GM12878 (cell line): ENCODE measurements around the gene PLB1. TPM values are rescaled to one million over a fixed set of nuclear protein-coding genes. Genes with fewer than 3 reads are reported as not detected.
A peak's percentile ranks its signal among the peaks of the same experiment; 100 is the strongest.

Source experiments
- ATAC-seq: fragments of 200-7000 bp; cut with Tn5 transposase; 3 replicates; pipeline ENCODE4 v1.9.1; 2020; ENCODE audit warnings: mild to moderate bottlenecking, moderate library complexity
- BruUV-seq: library from RNA; stranded (reverse); fragments of 400-500 nt; replicated peaks from 2 replicates; lab custom pipeline; 2021; lab: Mats Ljungman, UMichigan
- CTCF ChIA-PET: fragments of 300-600 bp; sonication (Branson Sonifier 250); formaldehyde crosslinking; extraction: SDS; loops from one replicate; lab custom pipeline; 2021; ENCODE audit warnings: inconsistent platforms; lab: Yijun Ruan, JAX
- POLR2A ChIA-PET: fragments of 350-600 bp; formaldehyde crosslinking; extraction: SDS; loops from one replicate; lab custom pipeline; 2021; ENCODE audit warnings: inconsistent platforms; lab: Charles Lee
- RAD21 ChIA-PET: fragments of 300-600 bp; sonication (Branson Sonifier 250); formaldehyde crosslinking; loops from one replicate; lab custom pipeline; 2023; ENCODE audit warnings: antibody characterized with exemption; ENCODE audit not compliant: unreplicated experiment; lab: Charles Lee
- SMC1A ChIA-PET: fragments of 300-600 bp; sonication (Branson Sonifier 250); formaldehyde crosslinking; loops from one replicate; lab custom pipeline; 2023; ENCODE audit not compliant: unreplicated experiment, uncharacterized antibody; lab: Charles Lee
- DNase-seq: peaks from one replicate; pipeline ENCODE4 v3.0.0-alpha.2; 2011; ENCODE audit warnings: low read depth, low spot score
- FAIRE-seq: peaks from 3 replicates; lab custom pipeline; 2011; peaks lifted over from hg19 to GRCh38; lab: Jason Lieb, UNC
- H2AFZ ChIP-seq: 2 replicates; pipeline ENCODE4 v1.6.0; 2011; ENCODE audit warnings: low read depth, low read length, control low read depth; ENCODE audit not compliant: control insufficient read depth
- H3K27ac ChIP-seq: 2 replicates; pipeline ENCODE4 v1.5.1; 2011; ENCODE audit warnings: control low read depth; ENCODE audit not compliant: control insufficient read depth, insufficient read depth
- H3K27me3 ChIP-seq, 2 experiments: replicated peaks in 1 of 2; 2 replicates each; pipeline versions ENCODE4 v1.6.0 to v1.6.1; 2011; ENCODE audit warnings: low read length in 1 of 2; ENCODE audit not compliant: control insufficient read depth in 2 of 2, insufficient read depth in 2 of 2
- H3K36me3 ChIP-seq, 2 experiments: 2 replicates each; pipeline ENCODE4 v1.5.1; 2011; ENCODE audit warnings: low read length in 1 of 2; ENCODE audit not compliant: control insufficient read depth in 2 of 2, insufficient read depth in 2 of 2
- H3K4me1 ChIP-seq: 2 replicates; pipeline ENCODE4 v1.6.1; 2011; ENCODE audit warnings: mild to moderate bottlenecking, low read length, moderate library complexity, mixed read lengths; ENCODE audit not compliant: control insufficient read depth, insufficient read depth
- H3K4me2 ChIP-seq: 2 replicates; pipeline ENCODE4 v1.6.0; 2011; ENCODE audit warnings: control low read depth; ENCODE audit not compliant: control insufficient read depth, insufficient read depth
- H3K4me3 ChIP-seq: fragments of 200-600 bp; sonication (generic); 2 replicates; pipeline ENCODE4 v1.5.1; 2016
- H3K79me2 ChIP-seq: 2 replicates; pipeline ENCODE4 v1.6.0; 2011; ENCODE audit warnings: low read length; ENCODE audit not compliant: control insufficient read depth, insufficient read depth
- H3K9ac ChIP-seq: 2 replicates; pipeline ENCODE4 v1.8.0; 2011; ENCODE audit warnings: low read length, control low read depth, mixed read lengths; ENCODE audit not compliant: control insufficient read depth, insufficient read depth
- H3K9me3 ChIP-seq: replicated peaks from 3 replicates; pipeline ENCODE4 v1.5.1; 2011; ENCODE audit warnings: mild to moderate bottlenecking, low read length; ENCODE audit not compliant: control insufficient read depth, insufficient read depth
- H4K20me1 ChIP-seq: 2 replicates; pipeline ENCODE4 v1.6.0; 2011; ENCODE audit not compliant: control insufficient read depth, insufficient read depth
- BCL3 ChIP-seq: IDR thresholded peaks from 2 replicates; pipeline ENCODE4 v1.6.1; 2011; ENCODE audit warnings: borderline replicate concordance, low read depth, mild to moderate bottlenecking, moderate library complexity, low read length; ENCODE audit not compliant: insufficient read depth, poor library complexity, severe bottlenecking
- DPF2 ChIP-seq: fragments of 450-650 bp; IDR thresholded peaks from 2 replicates; pipeline ENCODE4 v1.6.1; 2017; ENCODE audit warnings: mild to moderate bottlenecking
- EED ChIP-seq: sonication (generic); IDR thresholded peaks from 2 replicates; pipeline ENCODE4 v1.6.1; 2016; ENCODE audit warnings: antibody characterized with exemption, low read depth
- HDAC6 ChIP-seq: fragments of 200-600 bp; sonication (generic); IDR thresholded peaks from one replicate; pipeline ENCODE4 v1.8.0; 2017; ENCODE audit warnings: antibody characterized with exemption; ENCODE audit not compliant: unreplicated experiment
- IKZF2 ChIP-seq, 2 experiments: fragments of 450-650 bp; IDR thresholded peaks; 2 replicates each; pipeline ENCODE4 v1.6.1; 2017; ENCODE audit warnings: mild to moderate bottlenecking in 2 of 2, moderate library complexity in 2 of 2
- MEF2A ChIP-seq: IDR thresholded peaks from 2 replicates; pipeline ENCODE4 v1.6.1; 2011; ENCODE audit warnings: low read depth, mild to moderate bottlenecking, low read length, moderate library complexity; ENCODE audit not compliant: insufficient read depth
- NFIC ChIP-seq: IDR thresholded peaks from 2 replicates; pipeline ENCODE4 v1.6.1; 2012; ENCODE audit warnings: low read depth, mild to moderate bottlenecking, inconsistent platforms, low read length, moderate library complexity
- NR2F1 ChIP-seq: fragments of 450-650 bp; conservative IDR thresholded peaks from 2 replicates; pipeline ENCODE4 v1.6.1; 2017; ENCODE audit warnings: mild to moderate bottlenecking
- SREBF2 ChIP-seq: IDR thresholded peaks from 2 replicates; pipeline ENCODE4 v1.6.1; 2012; ENCODE audit warnings: mild to moderate bottlenecking, low read length
- SUPT20H ChIP-seq: IDR thresholded peaks from 2 replicates; pipeline ENCODE4 v1.6.1; 2011; ENCODE audit warnings: low read depth, mild to moderate bottlenecking, low read length, moderate library complexity, borderline replicate concordance; ENCODE audit not compliant: control insufficient read depth
- ZBED1 ChIP-seq: IDR thresholded peaks from 2 replicates; pipeline ENCODE4 v1.6.1; 2016; ENCODE audit warnings: borderline replicate concordance
- ZNF207 ChIP-seq: fragments of 450-650 bp; IDR thresholded peaks from 2 replicates; pipeline ENCODE4 v1.6.1; 2014; ENCODE audit warnings: antibody characterized with exemption, mild to moderate bottlenecking, borderline replicate concordance
- WGBS: methylation state at CpG from one replicate; pipeline ENCODE4 v1.1.6; 2016; ENCODE audit warnings: low lambda C conversion rate; ENCODE audit not compliant: insufficient replicate concordance, insufficient coverage; ENCODE audit errors: missing lambda C conversion rate; 5-methylcytosine and 5-hydroxymethylcytosine counted together
- in situ Hi-C: fragments of 300-500 bp; cut with MboI; formaldehyde crosslinking; loops from 9 replicates; pipeline ENCODE4 v1.14.3; 2018; ENCODE audit warnings: mixed read lengths
- intact Hi-C: fragments of 100-400 bp; cut with micrococcal nuclease; formaldehyde crosslinking; loops from one replicate; pipeline ENCODE4 v1.14.2; 2022; ENCODE audit not compliant: unreplicated experiment
- polyA plus RNA-seq, 11 experiments: library from polyadenylated mRNA; depleted of rRNA in 4 of 11; unstranded in 6 of 11; stranded (reverse) in 5 of 11; fragments of >200 nt; fragmentation: Nextera tagmentation in 4 of 11; fragmentation: Illumina TruSeq in 1 of 11; extraction: Ambion mirVana in 4 of 11; extraction: Trizol in 1 of 11; gene quantifications; 1 replicate in 1 of 11; 2 replicates in 10 of 11; pipeline versions ENCODE4 v1.2.1 to v1.2.3, GENCODE V29; 2011 to 2016; ENCODE audit warnings: inconsistent platforms in 2 of 11, missing spikeins in 2 of 11, low read depth in 1 of 11
- total RNA-seq, 4 experiments: library from RNA; depleted of rRNA in 3 of 4; stranded (reverse); fragments of >200 nt in 3 of 4; fragmentation: Illumina TruSeq in 1 of 4; extraction: Trizol in 1 of 4; gene quantifications; 2 replicates each; pipeline versions ENCODE4 v1.2.1 to v1.2.3, GENCODE V29; 2013 to 2021
- TF ChIP-seq, protein P1 (sequence below): fragments of 450-650 bp; IDR thresholded peaks from 2 replicates; pipeline ENCODE4 v1.6.1; 2016; ENCODE audit warnings: mild to moderate bottlenecking

PLB1 gene
- total and polyA plus RNA-seq, 10 of the 15 experiments (the other 5 are each of a cell fraction or from before 2014, with no cell fraction given) = 0.03 to 0.49 (median 0.28) TPM

GRCh38 chr2:28583899-28584553 is 88.2 kb downstream of the PLB1 start:
- peaks cover 7% of the 10 kb centered on the region; the same call in 1 of the 2 replicates for H3K4me1 ChIP-seq
- RAD21 ChIA-PET = interaction anchor here (0.8 kb wide), 1 partner anchor 10 kb away, joined by 3 read pairs; no protein-coding TSS in a partner anchor
- no peaks in the 10 kb centered on the region for H3K36me3 ChIP-seq
- TF ChIP-seq MEF2A (0 out of 2 replicates have a peak, but pooled peaks have one; percentile 20), BCL3 (peak; percentile 72), SREBF2 (no peak)
- TF ChIP-seq, all 136 proteins: peak for 2
- SMC1A ChIA-PET = no interaction called here
- Histone ChIP-seq H4K20me1 (no peaks in the 10 kb centered on the region), H3K9ac (no peak overlapping the region), H3K4me3 (no peak overlapping the region), H2AFZ (no peak overlapping the region), H3K4me2 (no peak overlapping the region), H3K27ac (no peak overlapping the region), H3K9me3 (no peaks in the 10 kb centered on the region), H3K79me2 (no peaks in the 10 kb centered on the region), H3K27me3 (no peaks in the 10 kb centered on the region)
- POLR2A ChIA-PET = no interaction called here
- DNase-seq (no peak), FAIRE-seq (no peak), ATAC-seq (peak; percentile 56)
- WGBS = 47% methylated on average over 10 of the region's 10 CpGs
- intact Hi-C loops = no loop called here
- in situ Hi-C loops = no loop called here
- BruUV-seq = no TSS peak
- CTCF ChIA-PET = interaction anchor here (1.0 to 4.1 kb wide), 2 partner anchors 10 to 172 kb away, joined by 3 to 22 read pairs; no protein-coding TSS in a partner anchor

DNA sequence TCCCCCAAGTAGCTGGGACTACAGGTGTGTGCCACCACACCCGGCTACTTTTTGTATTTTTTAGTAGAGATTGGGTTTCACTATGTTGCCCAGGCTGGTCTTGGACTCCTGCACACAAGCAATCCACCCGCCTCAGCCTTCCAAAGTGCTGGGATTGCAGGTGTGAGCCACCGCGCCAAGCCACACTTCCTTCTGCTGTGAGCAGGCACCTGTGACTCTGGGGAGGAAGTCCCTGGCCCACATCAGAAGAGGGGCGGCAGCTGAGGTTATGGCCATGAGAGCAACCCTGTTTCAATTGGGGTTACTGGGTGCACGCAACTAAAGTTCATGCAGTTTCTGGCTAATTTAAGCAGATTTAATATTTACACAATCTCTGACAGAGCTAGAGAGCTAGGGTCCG is 91.0 kb downstream of the PLB1 start:
- Histone ChIP-seq H3K4me2 (peak overlapping the region; percentile 52; the same call in 1 of the 2 replicates), H3K36me3 (no peaks in the 10 kb centered on the region), H2AFZ (no peak overlapping the region), H3K27me3 (no peaks in the 10 kb centered on the region), H3K27ac (no peak overlapping the region), H3K9me3 (no peaks in the 10 kb centered on the region), H3K79me2 (no peaks in the 10 kb centered on the region), H4K20me1 (no peaks in the 10 kb centered on the region), H3K4me1 (peaks cover 7% of the 10 kb centered on the region; the same call in 1 of the 2 replicates), H3K9ac (no peak overlapping the region), H3K4me3 (no peak overlapping the region)
- WGBS = 9% methylated on average over 7 of the region's 7 CpGs
- ChIA-PET RAD21 (no interaction called here), POLR2A (no interaction called here), SMC1A (interaction anchor here (0.6 to 1.5 kb wide), 2 partner anchors 15 to 168 kb away, joined by 3 to 6 read pairs; no protein-coding TSS in a partner anchor), CTCF (interaction anchor here (1.2 to 1.6 kb wide), 2 partner anchors 8 to 19 kb away, joined by 3 to 9 read pairs; no protein-coding TSS in a partner anchor)
- in situ Hi-C loops = no loop called here
- no peak for FAIRE-seq
- intact Hi-C loops = no loop called here
- DNase-seq = no peak
- BruUV-seq = no TSS peak
- ATAC-seq = peak; percentile 76
- TF ChIP-seq ZBED1 = no peak
- peak; percentile 26 to 32; a peak in 1 of 4 replicates for TF ChIP-seq IKZF2 (IDR thresholded peaks at IDR 0.05)
- 0 out of 2 replicates have a peak, but pooled peaks have one; percentile 49 for TF ChIP-seq NR2F1
- peak; percentile 64 for TF ChIP-seq EED
- TF ChIP-seq SUPT20H = no peak
- TF ChIP-seq, protein P1, sequence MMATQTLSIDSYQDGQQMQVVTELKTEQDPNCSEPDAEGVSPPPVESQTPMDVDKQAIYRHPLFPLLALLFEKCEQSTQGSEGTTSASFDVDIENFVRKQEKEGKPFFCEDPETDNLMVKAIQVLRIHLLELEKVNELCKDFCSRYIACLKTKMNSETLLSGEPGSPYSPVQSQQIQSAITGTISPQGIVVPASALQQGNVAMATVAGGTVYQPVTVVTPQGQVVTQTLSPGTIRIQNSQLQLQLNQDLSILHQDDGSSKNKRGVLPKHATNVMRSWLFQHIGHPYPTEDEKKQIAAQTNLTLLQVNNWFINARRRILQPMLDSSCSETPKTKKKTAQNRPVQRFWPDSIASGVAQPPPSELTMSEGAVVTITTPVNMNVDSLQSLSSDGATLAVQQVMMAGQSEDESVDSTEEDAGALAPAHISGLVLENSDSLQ = no peak
- TF ChIP-seq HDAC6 = no peak
- no peak for TF ChIP-seq ZNF207
- TF ChIP-seq DPF2 = no peak
- TF ChIP-seq NFIC = no peak
